GM12878 (cell line): Measurements from ENCODE around the gene TAF11L5. TPM values are rescaled to one million over a fixed set of nuclear protein-coding genes. Genes with fewer than 3 reads are reported as not detected.

Experiments
- ATAC-seq: fragments of 200-7000 bp; cut with Tn5 transposase; 3 replicates; pipeline ENCODE4 v1.9.1; 2020; ENCODE audit warnings: mild to moderate bottlenecking, moderate library complexity
- BruUV-seq: library from RNA; stranded (reverse); fragments of 400-500 nt; replicated peaks from 2 replicates; lab custom pipeline; 2021; lab: Mats Ljungman, UMichigan
- CTCF ChIA-PET: fragments of 300-600 bp; sonication (Branson Sonifier 250); formaldehyde crosslinking; extraction: SDS; loops from one replicate; lab custom pipeline; 2021; ENCODE audit warnings: inconsistent platforms; lab: Yijun Ruan, JAX
- POLR2A ChIA-PET: fragments of 350-600 bp; formaldehyde crosslinking; extraction: SDS; loops from one replicate; lab custom pipeline; 2021; ENCODE audit warnings: inconsistent platforms; lab: Charles Lee
- RAD21 ChIA-PET: fragments of 300-600 bp; sonication (Branson Sonifier 250); formaldehyde crosslinking; loops from one replicate; lab custom pipeline; 2023; ENCODE audit warnings: antibody characterized with exemption; ENCODE audit not compliant: unreplicated experiment; lab: Charles Lee
- SMC1A ChIA-PET: fragments of 300-600 bp; sonication (Branson Sonifier 250); formaldehyde crosslinking; loops from one replicate; lab custom pipeline; 2023; ENCODE audit not compliant: unreplicated experiment, uncharacterized antibody; lab: Charles Lee
- DNase-seq: peaks from one replicate; pipeline ENCODE4 v3.0.0-alpha.2; 2011; ENCODE audit warnings: low read depth, low spot score
- FAIRE-seq: peaks from 3 replicates; lab custom pipeline; 2011; peaks lifted over from hg19 to GRCh38; lab: Jason Lieb, UNC
- H2AFZ ChIP-seq: 2 replicates; pipeline ENCODE4 v1.6.0; 2011; ENCODE audit warnings: low read depth, low read length, control low read depth; ENCODE audit not compliant: control insufficient read depth
- H3K27ac ChIP-seq: 2 replicates; pipeline ENCODE4 v1.5.1; 2011; ENCODE audit warnings: control low read depth; ENCODE audit not compliant: control insufficient read depth, insufficient read depth
- H3K27me3 ChIP-seq, 2 experiments: replicated peaks in 1 of 2; 2 replicates each; pipeline versions ENCODE4 v1.6.0 to v1.6.1; 2011; ENCODE audit warnings: low read length in 1 of 2; ENCODE audit not compliant: control insufficient read depth in 2 of 2, insufficient read depth in 2 of 2
- H3K36me3 ChIP-seq, 2 experiments: 2 replicates each; pipeline ENCODE4 v1.5.1; 2011; ENCODE audit warnings: low read length in 1 of 2; ENCODE audit not compliant: control insufficient read depth in 2 of 2, insufficient read depth in 2 of 2
- H3K4me1 ChIP-seq: 2 replicates; pipeline ENCODE4 v1.6.1; 2011; ENCODE audit warnings: mild to moderate bottlenecking, low read length, moderate library complexity, mixed read lengths; ENCODE audit not compliant: control insufficient read depth, insufficient read depth
- H3K4me2 ChIP-seq: 2 replicates; pipeline ENCODE4 v1.6.0; 2011; ENCODE audit warnings: control low read depth; ENCODE audit not compliant: control insufficient read depth, insufficient read depth
- H3K4me3 ChIP-seq: fragments of 200-600 bp; sonication (generic); 2 replicates; pipeline ENCODE4 v1.5.1; 2016
- H3K79me2 ChIP-seq: 2 replicates; pipeline ENCODE4 v1.6.0; 2011; ENCODE audit warnings: low read length; ENCODE audit not compliant: control insufficient read depth, insufficient read depth
- H3K9ac ChIP-seq: 2 replicates; pipeline ENCODE4 v1.8.0; 2011; ENCODE audit warnings: low read length, control low read depth, mixed read lengths; ENCODE audit not compliant: control insufficient read depth, insufficient read depth
- H3K9me3 ChIP-seq: replicated peaks from 3 replicates; pipeline ENCODE4 v1.5.1; 2011; ENCODE audit warnings: mild to moderate bottlenecking, low read length; ENCODE audit not compliant: control insufficient read depth, insufficient read depth
- H4K20me1 ChIP-seq: 2 replicates; pipeline ENCODE4 v1.6.0; 2011; ENCODE audit not compliant: control insufficient read depth, insufficient read depth
- ATF7 ChIP-seq: fragments of 450-650 bp; IDR thresholded peaks from 2 replicates; pipeline ENCODE4 v1.6.1; 2016; ENCODE audit warnings: low read depth, mild to moderate bottlenecking
- LARP7 ChIP-seq: fragments of 450-650 bp; IDR thresholded peaks from 2 replicates; pipeline ENCODE4 v1.6.1; 2017; ENCODE audit warnings: mild to moderate bottlenecking
- RAD51 ChIP-seq: fragments of 450-650 bp; IDR thresholded peaks from 2 replicates; pipeline ENCODE4 v1.6.1; 2016; ENCODE audit warnings: moderate library complexity, mild to moderate bottlenecking, inconsistent platforms
- SKIL ChIP-seq: fragments of 450-650 bp; IDR thresholded peaks from 2 replicates; pipeline ENCODE4 v1.6.1; 2017; ENCODE audit warnings: mild to moderate bottlenecking, low read depth, inconsistent platforms; ENCODE audit not compliant: poor library complexity, severe bottlenecking
- SREBF1 ChIP-seq: IDR thresholded peaks from 2 replicates; pipeline ENCODE4 v1.6.1; 2012; ENCODE audit warnings: mild to moderate bottlenecking, low read length
- STAT3 ChIP-seq: IDR thresholded peaks from 2 replicates; pipeline ENCODE4 v1.6.1; 2011; ENCODE audit warnings: low read depth, low read length, improper control_type of control experiment
- TAF1 ChIP-seq: IDR thresholded peaks from 2 replicates; pipeline ENCODE4 v1.6.1; 2011; ENCODE audit warnings: mild to moderate bottlenecking, low read depth, low read length, borderline replicate concordance
- ZNF207 ChIP-seq: fragments of 450-650 bp; IDR thresholded peaks from 2 replicates; pipeline ENCODE4 v1.6.1; 2014; ENCODE audit warnings: antibody characterized with exemption, mild to moderate bottlenecking, borderline replicate concordance
- ZZZ3 ChIP-seq: IDR thresholded peaks from 2 replicates; pipeline ENCODE4 v1.6.1; 2011; ENCODE audit warnings: low read depth; ENCODE audit not compliant: control insufficient read depth, insufficient read length
- WGBS: methylation state at CpG from one replicate; pipeline ENCODE4 v1.1.6; 2016; ENCODE audit warnings: low lambda C conversion rate; ENCODE audit not compliant: insufficient replicate concordance, insufficient coverage; ENCODE audit errors: missing lambda C conversion rate; 5-methylcytosine and 5-hydroxymethylcytosine counted together
- in situ Hi-C: fragments of 300-500 bp; cut with MboI; formaldehyde crosslinking; loops from 9 replicates; pipeline ENCODE4 v1.14.3; 2018; ENCODE audit warnings: mixed read lengths
- intact Hi-C: fragments of 100-400 bp; cut with micrococcal nuclease; formaldehyde crosslinking; loops from one replicate; pipeline ENCODE4 v1.14.2; 2022; ENCODE audit not compliant: unreplicated experiment
- polyA plus RNA-seq, 11 experiments: library from polyadenylated mRNA; depleted of rRNA in 4 of 11; unstranded in 6 of 11; stranded (reverse) in 5 of 11; fragments of >200 nt; fragmentation: Nextera tagmentation in 4 of 11; fragmentation: Illumina TruSeq in 1 of 11; extraction: Ambion mirVana in 4 of 11; extraction: Trizol in 1 of 11; gene quantifications; 1 replicate in 1 of 11; 2 replicates in 10 of 11; pipeline versions ENCODE4 v1.2.1 to v1.2.3, GENCODE V29; 2011 to 2016; ENCODE audit warnings: inconsistent platforms in 2 of 11, missing spikeins in 2 of 11, low read depth in 1 of 11
- total RNA-seq, 4 experiments: library from RNA; depleted of rRNA in 3 of 4; stranded (reverse); fragments of >200 nt in 3 of 4; fragmentation: Illumina TruSeq in 1 of 4; extraction: Trizol in 1 of 4; gene quantifications; 2 replicates each; pipeline versions ENCODE4 v1.2.1 to v1.2.3, GENCODE V29; 2013 to 2021

TAF11L5 gene
- total and polyA plus RNA-seq, 10 of the 15 experiments (the other 5 are each of a cell fraction or from before 2014, with no cell fraction given) = not detected

- TF ChIP-seq SKIL = no peak
- no peak for TF ChIP-seq SREBF1
- no peak for TF ChIP-seq ATF7
- no peak for TF ChIP-seq LARP7
- no peak for TF ChIP-seq ZZZ3
- TF ChIP-seq ZNF207 = no peak
- no peak for TF ChIP-seq RAD51
- no peak for TF ChIP-seq STAT3
Measured at GRCh38 chr5:17477573-17478265, 47.3 kb upstream of the TAF11L5 start (continued).

GRCh38 chr5:17481378-17481777 is 43.7 kb upstream of the TAF11L5 start:
- intact Hi-C loops = loop anchor here (10.0 kb wide), 1 partner anchor 267 kb away; the partner anchor contains the start of gene BASP1
- Histone ChIP-seq H3K4me1 (no peaks in the 10 kb centered on the region), H3K9ac (no peak overlapping the region), H3K4me3 (no peak overlapping the region), H4K20me1 (no peaks in the 10 kb centered on the region), H3K27me3 (no peaks in the 10 kb centered on the region; a peak in 1 of 4 replicates), H3K9me3 (no peaks in the 10 kb centered on the region), H2AFZ (no peak overlapping the region), H3K36me3 (no peaks in the 10 kb centered on the region), H3K4me2 (no peak overlapping the region)
- WGBS = 5% methylated on average over 4 of the region's 4 CpGs
- DNase-seq = no peak
- CTCF ChIA-PET = no interaction called here
- FAIRE-seq = no peak
- TF ChIP-seq ATF7 = no peak
- TF ChIP-seq TAF1 = no peak
- TF ChIP-seq, all 136 proteins: peak for 0
- ChIA-PET POLR2A (no interaction called here), RAD21 (no interaction called here), SMC1A (interaction anchor here (1.5 kb wide), 1 partner anchor 265 kb away, joined by 8 read pairs; no protein-coding TSS in a partner anchor)
- ATAC-seq = no peak
- no TSS peak for BruUV-seq
- Histone ChIP-seq H3K79me2 (no peaks in the 10 kb centered on the region), H3K27ac (no peak overlapping the region)
- in situ Hi-C loops = no loop called here
